Measurements from ENCODE around the gene UPF2.

GRCh38 chr10:11950325-11951018, 92.1 kb downstream of the UPF2 start:
- TF ChIP-seq, protein P1, sequence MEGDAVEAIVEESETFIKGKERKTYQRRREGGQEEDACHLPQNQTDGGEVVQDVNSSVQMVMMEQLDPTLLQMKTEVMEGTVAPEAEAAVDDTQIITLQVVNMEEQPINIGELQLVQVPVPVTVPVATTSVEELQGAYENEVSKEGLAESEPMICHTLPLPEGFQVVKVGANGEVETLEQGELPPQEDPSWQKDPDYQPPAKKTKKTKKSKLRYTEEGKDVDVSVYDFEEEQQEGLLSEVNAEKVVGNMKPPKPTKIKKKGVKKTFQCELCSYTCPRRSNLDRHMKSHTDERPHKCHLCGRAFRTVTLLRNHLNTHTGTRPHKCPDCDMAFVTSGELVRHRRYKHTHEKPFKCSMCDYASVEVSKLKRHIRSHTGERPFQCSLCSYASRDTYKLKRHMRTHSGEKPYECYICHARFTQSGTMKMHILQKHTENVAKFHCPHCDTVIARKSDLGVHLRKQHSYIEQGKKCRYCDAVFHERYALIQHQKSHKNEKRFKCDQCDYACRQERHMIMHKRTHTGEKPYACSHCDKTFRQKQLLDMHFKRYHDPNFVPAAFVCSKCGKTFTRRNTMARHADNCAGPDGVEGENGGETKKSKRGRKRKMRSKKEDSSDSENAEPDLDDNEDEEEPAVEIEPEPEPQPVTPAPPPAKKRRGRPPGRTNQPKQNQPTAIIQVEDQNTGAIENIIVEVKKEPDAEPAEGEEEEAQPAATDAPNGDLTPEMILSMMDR (IDR thresholded peaks at IDR 0.05; ENCODE audit: low read depth, low read length) = no peak
- no peak for TF ChIP-seq EZH2phosphoT487 (IDR thresholded peaks at IDR 0.05; ENCODE audit: low read depth)

Measured in OCI-LY3 (cell line).